NCI-H526 (cell line): ENCODE results near the gene OBSL1.

Experiments used
- DNase-seq, 2 experiments: peaks; one replicate each; lab custom pipeline; 2025; lab: John Stamatoyannopoulos, UW

The OBSL1 gene

DNA sequence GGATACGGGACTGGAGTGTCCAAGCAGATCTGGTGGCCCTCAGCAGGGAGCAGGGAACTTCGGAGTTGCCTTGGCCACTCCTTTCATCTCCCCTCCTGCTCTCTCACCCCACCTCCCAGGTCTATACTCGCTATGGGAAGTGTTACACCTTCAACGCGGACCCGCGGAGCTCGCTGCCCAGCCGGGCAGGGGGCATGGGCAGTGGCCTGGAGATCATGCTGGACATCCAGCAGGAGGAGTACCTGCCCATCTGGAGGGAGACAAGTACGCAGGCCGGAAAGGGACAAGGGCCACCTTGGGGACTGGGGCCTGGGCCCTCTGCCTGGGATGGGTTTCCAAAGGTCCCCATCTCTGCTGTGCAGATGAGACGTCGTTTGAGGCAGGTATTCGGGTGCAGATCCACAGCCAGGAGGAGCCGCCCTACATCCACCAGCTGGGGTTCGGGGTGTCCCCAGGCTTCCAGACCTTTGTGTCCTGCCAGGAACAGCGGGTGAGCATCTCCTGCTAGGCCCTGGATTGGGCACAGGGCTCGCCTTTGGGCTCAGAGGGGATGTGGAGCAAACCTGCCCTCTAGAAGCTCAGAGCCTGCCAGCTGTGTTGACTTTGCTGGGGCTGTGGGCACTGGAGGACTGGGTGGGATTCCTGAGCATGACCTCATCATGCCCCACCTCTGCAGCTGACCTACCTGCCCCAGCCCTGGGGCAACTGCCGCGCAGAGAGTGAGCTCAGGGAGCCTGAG, 39.5 kb downstream of the OBSL1 start:
- DNase-seq, result no peak

DNA sequence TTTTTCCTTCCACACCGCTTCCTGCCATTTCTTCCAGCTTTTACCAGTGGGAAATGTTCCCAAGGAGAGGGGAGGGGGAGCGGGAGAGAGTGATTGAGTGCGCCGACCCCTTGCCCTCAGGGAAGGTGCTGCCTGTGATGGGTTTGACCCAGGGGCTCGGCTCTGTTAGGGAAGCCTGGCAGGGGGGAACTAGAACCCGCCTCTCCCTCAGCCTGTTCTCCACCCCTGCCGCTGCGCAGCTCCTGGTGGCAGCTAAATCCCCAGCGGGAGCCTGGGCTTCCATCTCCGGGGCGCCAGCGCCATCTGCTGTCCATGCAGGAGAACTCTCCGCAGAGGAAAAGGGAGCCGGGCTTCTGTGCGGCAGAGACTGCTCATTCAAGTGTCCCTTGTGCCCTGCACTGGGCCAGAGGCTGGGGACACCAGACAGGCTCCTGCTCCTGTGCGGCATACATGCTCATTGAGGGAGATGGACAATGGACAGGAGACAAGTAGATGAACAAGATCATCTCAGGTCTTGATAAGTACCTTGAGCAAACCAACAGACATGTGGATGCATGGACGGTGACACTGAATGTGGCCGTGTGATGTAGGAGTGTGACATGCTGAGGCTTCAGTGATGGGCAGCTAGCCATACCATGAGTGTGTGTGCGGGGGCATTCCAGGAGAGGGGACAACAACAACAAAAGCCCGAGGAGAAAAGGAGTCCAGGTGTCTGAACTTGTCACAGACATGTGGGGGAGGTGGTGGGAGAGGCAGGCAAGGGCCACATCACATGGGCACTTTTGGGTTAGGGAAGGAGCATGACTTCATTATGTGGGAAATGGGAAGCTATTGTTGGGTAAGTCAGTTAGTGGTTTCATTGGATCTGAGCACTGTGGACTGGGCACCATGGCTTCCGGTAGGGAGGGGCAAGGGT, 41.0 kb downstream of the OBSL1 start:
- peak; percentile 60 to 88 for DNase-seq

DNA sequence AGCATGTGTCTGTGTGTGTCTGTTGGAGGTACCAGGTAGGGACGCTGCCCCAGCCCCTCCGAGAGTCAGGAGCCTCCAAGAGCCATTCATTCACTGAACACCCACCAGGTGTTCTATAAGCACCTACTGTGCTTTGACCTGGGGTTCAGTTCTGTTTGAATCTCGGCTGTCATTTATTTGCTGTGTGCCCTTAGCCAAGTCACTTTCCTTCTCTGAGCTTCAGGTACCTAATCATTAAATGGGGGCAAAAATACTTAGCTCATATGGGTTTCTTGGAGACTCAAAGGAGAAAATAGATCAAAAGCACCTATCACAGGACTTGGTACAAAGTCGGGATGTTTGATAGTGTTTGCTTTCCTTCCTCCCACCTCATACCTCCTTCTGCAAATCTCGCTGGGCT, 43.9 kb downstream of the OBSL1 start:
- DNase-seq, result no peak

DNA sequence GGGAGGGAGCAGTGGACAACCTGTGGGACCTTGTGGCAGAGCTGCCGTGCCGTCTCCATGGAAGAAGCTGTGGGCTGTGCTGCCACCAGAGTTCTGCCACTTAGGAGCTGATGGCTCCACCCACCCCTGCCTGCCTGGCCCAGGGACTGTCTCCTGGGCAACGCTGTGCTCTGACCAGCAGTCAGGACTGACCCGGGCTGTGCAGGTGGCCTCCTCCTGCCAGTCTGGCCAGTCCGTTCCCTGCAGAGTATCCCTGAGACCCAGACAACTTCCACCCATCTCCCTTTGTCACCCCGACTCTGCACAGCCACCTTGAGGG, 44.3 kb downstream of the OBSL1 start:
- no peak for DNase-seq

DNA sequence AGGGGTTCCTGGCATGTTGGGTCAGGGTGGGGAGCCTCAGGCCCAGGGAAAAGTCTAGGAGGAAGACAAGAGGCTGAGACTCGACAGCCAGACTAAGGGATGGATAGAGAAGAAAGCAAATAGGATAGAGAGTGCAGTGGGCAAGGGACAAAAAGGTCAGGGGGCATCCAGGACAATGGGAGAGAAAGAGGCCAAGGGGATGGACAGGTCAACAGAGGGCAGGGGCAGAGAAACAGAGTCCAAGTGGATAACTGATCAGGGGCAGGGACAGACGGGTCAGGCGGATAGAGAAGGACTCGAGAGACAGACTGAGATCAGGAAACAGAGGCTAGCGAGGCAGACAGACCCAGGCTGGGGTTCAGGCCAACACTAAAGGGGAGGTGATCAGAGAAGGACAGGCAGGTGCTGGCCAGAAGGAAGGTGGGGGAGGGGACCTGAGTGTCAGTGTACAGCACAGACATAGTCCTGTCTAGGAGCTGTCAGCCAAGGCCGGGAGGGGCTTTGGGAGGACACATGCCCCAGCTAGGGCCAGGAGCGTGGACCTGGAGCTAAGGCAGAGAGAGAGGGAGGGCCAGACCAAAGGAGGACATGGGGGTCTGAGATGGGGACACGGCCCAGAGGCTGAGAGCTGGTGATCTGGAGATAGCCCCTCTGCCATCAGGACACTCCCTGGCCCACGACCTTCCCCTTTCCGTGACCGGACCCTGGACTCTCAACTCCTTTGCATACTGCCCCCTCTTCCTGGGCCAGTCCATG, 44.8 kb downstream of the OBSL1 start:
- DNase-seq, result no peak

DNA sequence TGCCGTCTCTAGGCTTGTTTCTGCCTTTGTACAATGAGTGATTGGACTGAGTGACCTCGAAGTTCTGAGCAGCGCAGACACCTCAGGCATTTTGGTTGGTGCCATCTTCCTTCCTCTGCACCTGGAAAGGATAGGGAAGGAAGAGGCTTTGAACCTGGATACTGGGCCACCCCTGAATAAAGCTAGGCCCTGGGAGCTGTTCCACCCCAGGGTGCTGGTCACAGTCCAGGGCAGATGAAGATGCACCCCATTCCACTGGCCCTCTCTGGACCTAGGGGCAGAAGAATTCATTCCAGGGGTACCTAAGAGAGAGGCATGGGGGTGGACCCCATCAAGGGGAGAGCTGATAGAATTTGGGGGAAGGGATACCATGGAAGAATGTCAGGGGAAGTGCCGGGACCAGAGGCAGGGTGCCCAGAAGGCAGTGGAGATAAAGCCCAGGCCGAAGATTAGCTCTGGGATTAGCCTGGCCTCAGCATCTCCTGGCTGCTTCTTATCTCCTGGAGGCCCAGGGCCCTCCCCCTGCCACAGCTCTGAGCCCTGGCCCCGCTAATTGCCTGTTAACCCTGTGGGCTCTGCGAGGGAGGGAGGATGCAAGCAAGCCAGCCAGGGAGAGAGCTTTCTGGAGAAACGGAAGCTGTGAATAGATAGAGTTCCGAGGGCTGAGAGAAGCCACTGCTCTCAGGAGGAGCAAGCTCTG, 45.7 kb downstream of the OBSL1 start:
- DNase-seq, result no peak

DNA sequence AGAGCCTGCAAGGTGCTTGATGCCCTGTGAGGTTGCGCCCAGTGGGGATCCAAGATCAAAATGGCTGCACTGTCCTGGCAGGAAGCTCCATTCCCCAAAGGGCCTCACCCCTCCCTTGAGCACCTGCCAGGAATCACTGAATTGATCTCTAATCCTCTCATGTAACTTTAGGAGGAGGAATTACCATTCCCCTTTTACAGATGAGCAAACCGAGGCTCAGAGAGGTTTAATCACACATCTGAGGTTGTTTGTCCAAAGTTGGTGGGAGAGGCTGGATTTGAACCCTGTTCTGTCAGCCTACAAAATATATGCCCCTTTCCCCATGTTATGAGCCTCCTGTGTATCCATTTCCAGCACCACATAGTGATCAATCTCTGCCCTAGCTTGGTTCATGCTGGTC, 46.5 kb downstream of the OBSL1 start:
- DNase-seq, result no peak

DNA sequence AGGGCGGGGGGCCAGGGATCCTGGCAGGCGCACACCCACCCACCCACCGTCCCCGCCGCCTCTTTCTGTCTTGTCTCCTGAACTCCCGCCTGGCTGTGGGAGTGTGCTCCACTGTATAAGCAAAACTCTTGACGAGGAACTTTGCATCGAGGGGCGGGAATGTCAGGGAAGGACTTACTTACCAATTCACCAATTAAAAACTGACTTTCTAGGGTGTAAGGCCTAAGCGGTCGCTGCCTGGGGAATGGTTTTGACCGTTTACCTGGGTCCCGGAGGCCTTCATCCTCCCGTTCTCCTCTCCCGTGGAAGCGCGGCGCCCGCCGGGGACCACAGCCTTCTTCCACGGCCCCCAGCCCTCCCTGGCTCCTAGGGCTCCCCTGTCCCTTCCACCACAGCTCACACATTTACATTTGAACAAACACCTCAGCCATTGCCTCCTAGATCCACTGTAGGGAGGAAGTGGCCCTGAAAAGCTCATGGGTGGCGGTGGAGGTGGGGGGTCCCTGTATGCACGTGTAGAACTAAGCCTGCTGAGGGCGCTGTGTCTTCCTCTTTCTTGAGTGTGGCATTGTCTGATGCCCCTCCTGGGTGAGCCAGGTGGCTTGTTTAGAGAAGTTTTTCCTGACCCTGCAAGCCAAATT, 48.2 kb downstream of the OBSL1 start:
- peak; percentile 69 to 84 for DNase-seq

DNA sequence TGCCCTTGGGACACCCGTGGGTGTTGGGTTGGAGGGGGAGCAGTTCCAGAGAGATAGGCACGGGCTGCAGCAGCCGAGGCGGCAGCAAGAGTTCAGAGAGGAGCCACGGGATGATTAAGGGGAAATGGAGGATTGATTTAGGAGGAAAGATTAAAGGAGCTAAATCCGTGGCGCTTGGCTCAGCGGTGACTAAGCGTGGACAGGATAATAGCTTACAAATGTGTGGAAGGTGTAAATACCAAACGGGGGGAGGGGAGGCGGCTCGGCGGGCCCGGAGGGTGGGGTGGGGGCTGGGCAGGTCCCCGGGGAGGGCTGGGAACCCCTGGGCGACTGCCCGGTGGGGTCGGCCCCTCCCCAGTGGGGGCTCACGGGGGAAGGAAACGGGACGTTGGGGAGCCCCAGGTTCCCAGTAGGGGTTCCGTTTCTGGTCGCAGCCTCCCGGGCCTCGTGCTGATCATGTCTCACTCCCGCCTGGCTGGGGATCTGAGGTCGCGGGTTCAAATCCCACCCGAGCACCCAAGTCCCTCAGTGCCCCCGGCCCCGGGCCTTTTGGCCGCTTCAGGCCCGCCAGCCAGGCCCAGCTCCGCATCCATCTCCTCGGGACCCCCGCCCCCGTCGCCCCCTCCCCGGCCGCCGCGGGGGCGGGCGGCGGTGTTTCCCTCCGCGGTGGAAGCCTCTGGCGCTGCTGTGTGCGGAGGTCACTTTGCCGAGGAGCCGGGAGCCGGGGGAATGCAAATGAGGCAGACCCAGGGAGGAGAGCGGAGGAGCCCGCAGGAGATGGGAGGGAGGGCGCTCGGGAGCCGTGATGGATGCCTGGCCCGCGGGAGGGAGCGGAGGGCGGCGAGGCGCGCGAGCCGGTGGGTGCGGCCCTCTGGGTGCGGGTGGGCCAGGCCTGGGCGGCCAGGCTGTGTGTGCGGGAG, 49.0 kb downstream of the OBSL1 start:
- DNase-seq, result peak; percentile 45 to 86

DNA sequence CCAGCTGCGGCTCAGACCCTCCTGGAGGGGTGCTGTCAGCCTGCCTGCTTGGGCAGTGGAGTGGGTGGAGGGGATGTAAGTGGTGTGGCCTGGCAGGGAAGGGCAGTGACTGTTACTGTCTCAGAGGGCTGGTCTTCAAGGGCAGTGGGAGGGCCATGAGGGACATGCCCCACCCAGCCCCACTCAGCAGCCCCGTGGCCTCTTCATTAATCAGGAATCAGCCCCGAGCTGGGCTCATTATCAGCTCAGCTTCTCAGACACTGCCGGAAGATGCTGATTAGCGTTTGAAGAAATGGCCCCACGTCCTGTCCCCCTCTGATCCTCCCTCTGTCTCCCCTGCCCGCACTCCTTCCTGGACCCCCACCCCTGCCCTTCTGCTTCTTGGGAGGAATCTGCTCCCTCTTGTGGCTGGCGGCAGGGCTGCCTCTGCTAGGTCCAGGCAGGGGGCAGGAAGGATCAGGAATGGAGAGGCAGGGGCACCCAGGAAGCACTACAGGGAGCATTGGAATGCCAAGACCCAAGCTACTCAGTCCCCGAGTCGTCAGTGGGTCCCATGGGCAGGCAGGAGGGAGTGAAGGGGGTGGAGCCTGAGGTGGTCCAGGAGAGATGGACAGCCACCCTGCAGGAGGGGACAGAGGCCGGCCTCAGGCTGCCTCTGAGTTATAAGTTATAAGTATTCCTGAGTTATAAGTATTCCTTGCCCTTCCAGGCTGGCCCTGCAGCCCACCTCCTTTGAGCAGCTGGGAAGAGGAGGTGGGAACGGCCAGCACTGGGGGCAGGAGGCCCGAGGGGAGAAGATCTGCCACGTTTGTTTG, 50.1 kb downstream of the OBSL1 start:
- peak; percentile 15 to 66 for DNase-seq

DNA sequence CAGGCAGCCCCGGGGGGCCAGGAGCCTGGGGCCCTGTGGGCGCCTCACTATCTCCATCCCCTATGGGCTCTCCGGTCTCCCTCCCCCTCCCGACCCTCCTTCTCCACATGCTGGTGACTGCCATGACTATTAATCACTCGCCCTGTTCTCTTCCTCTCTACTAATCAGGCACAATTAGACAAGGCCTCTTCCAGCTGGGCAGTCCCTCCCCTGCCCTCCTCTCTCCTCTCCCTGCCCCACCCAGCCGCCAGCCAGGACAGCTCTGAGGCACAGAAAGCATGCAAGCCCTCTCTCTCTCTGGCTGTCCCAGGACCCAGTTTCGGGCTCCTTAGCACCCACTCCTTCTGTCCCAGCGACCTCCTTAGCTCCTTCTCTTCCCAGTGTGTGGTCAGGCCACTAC, 51.3 kb downstream of the OBSL1 start:
- DNase-seq, result no peak

DNA sequence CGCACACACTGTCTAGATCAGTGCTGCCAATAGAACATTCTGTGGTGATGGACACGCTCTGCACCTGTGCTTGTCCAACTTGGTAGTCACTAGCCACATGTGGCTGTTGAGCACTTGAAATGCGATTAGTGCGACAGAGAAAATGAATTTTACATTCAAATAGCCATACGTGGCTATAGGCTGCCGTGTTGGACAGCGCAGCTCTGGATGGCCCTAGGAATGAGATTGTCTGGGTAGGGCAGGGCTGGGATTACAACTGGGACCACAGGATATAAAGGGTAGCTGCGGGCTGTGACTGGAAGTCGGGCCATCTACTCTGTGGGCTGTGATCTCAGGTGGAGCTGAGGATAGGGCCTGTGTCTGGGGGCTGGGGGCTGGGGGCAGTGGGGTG, 51.8 kb downstream of the OBSL1 start:
- DNase-seq, result no peak

DNA sequence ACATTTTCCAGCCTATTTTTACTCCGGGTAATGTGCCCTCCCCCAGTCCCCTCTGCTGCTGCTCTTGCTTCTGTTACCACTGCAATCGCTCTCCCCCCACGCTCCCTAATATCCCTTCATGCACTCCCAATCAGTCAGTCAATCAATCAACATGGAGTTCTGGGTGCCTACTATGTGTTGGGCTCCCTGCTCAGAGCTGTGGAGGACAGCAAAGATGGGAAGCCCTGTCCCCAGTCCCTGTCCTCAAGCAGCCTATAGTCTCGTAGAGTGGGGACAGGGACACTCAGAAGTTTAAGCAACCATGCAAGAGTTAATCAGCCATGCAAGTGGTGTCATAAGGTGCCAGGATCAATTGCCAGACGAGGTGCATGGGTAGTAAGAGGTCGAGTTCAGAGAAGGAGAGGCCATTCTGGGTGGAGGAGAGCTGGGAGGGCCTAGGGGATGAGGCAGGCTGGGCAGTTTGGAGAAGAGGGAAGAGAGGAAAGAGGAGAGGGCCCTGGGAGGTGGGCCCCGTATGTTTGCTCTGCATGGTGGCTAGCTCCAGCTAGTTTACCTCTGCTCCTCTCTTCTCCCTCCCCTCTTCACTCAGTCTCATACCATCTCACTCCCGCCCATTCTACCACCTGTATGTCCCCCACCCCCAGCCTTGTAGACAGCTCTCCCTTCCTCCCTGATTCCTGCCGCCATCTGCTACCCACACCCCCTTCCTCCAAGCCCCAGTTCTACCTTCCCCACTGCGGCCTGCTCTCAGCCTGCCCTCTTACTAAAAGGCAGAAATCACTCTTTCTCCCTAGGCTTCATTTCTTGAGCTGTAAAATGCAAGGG, 53.2 kb downstream of the OBSL1 start:
- no peak for DNase-seq

DNA sequence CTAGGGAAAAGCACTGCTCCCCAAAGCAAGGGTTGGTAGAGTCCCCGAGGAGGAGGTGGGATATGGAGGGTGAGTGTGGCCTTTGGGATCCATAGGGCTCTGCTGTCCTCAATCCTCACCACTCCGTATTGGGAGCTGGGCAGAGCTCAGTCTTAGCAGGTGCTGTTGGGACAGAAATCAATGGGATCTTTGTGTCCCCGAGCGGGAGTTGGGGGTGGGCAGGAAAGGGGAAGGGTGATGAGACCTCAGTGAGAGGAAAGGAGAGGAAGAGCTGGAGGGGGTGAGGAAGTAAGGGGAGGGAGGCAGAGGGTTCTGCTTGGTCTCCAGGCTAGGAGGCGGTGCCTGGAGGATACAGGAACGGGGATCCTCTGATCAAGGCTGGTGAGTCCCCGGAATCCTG, 54.5 kb downstream of the OBSL1 start:
- peak; percentile 20 to 46 for DNase-seq

DNA sequence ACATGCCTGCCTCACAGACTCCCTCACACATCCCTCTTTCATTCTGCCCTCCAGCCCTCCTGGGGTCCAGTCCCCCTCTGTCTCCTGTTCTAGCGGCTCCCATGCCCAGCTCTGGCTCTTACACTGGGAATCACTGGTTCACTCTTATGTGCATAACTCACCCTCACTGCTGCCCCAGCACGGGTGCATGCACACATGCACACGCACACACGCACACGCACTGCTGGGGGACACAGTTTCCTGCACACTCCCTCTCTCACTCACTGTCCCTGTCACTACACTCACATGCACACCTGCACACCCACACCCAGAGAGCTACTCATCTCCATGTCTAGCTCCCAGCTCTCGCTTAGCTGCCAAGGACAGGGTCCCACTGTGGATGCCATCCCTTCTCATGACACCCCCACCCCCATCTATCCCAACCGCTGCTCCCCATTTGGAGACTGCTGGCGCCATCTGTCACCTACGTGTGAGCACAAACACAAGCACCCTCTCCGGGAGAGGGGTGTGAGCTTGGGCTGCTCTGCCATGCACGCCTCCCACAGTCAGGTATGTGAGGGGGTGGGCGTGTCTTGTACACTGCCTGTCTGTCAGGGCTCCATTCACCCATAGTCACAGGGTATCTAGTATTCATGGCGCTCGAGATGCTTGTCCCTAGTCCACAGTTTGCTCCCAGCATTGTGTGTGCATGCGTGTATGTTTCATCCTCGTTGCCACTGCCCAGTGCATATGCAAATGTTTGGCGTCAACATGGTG, 55.3 kb downstream of the OBSL1 start:
- peak; percentile 62 to 67 for DNase-seq

DNA sequence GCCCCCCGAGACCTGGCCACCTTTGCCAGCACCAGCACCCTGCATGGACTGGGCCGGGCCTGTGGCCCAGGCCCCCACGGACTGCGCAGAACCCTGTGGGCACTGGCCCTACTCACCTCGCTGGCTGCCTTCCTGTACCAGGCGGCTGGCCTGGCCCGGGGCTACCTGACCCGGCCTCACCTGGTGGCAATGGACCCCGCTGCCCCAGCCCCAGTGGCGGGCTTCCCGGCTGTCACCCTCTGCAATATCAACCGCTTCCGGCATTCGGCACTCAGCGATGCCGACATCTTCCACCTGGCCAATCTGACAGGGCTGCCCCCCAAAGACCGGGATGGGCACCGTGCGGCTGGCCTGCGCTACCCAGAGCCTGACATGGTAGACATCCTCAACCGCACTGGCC, 56.5 kb downstream of the OBSL1 start:
- no peak for DNase-seq

DNA sequence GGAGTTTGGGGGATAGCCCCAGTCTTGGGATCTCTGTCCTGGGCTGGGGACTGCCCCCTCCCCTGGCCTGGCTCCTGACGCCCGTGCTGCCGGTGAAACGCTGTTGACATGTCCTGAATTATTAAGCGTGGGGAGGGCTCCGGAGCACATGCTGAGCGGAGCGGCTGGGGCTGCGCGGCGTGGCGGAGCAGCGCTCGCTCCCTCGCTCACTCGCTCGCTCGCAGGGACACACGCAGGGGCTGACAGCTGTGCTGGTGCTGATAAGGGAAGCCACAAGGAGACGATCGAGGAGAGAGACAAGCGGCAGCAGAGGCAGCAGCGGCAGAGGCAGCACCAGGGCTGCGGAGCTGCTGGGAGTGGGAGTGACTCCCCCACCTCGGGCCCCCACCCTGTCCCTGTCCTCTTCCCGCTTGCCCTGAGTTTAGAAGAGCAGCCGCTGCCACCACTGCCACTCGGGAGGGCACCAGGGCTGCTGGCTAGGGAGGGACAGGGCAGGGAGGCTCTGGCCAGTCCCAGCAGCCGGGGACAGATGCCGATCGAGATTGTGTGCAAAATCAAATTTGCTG, 57.1 kb downstream of the OBSL1 start, which contains the start of gene ASIC4:
ASIC4 (plus strand) TSS at position 287 of the 566 bp plus-strand sequence; CDS start at position 530, 243 bp downstream.
- peak in 1 of 2 experiments; percentile 62 for DNase-seq
